ENCODE measurements around the gene TNFRSF19. TPM values are rescaled to one million over a fixed set of nuclear protein-coding genes. Genes with fewer than 3 reads are reported as not detected.
A peak's percentile ranks its signal among the peaks of the same experiment; 100 is the strongest.

The TNFRSF19 gene
- total and polyA plus RNA-seq, 12 donors, result 17.8 to 49.6 (median 30.6) TPM

GRCh38 chr13:23550163-23550562 is 20.0 kb upstream of the TNFRSF19 start:
- DNase-seq, result no peak
- Histone ChIP-seq H3K4me3 (no peak overlapping the region), H3K4me1 (peaks cover 0 to 34% (median 12%) of the 10 kb centered on the region in 9 donors), H3K36me3 (no peaks in the 10 kb centered on the region), H3K27ac (peak overlapping the region in 9 of 10 donors; percentile 5 to 92 (median 60)), H3K9me3 (no peaks in the 10 kb centered on the region), H3K27me3 (peaks cover 0 to 14% (median 0%) of the 10 kb centered on the region in 7 donors)
- ATAC-seq, result no peak
- 29 to 39% methylated on average over 1 of the region's 1 CpG for WGBS, 2 donors
- TF ChIP-seq CTCF (IDR thresholded peaks at IDR 0.05), result no peak
- intact Hi-C loops (cut with DNase I), result no loop called here

GRCh38 chr13:23551213-23552008 is 18.8 kb upstream of the TNFRSF19 start:
- ATAC-seq (no peak), DNase-seq (no peak)
- WGBS, 2 donors, result 50 to 59% methylated on average over 4 of the region's 4 CpGs
- Histone ChIP-seq H3K27ac (peak overlapping the region in 9 of 10 donors; percentile 26 to 92 (median 67)), H3K36me3 (no peaks in the 10 kb centered on the region), H3K9me3 (no peaks in the 10 kb centered on the region), H3K4me1 (peaks cover 0 to 34% (median 12%) of the 10 kb centered on the region in 9 donors), H3K27me3 (peaks cover 0 to 14% (median 0%) of the 10 kb centered on the region in 7 donors), H3K4me3 (no peak overlapping the region)
- intact Hi-C loops (cut with DNase I), result no loop called here
- no peak for TF ChIP-seq CTCF (IDR thresholded peaks at IDR 0.05)

- 56 to 68% methylated on average over 1 of the region's 1 CpG for WGBS, 2 donors
- no peak for TF ChIP-seq CTCF (IDR thresholded peaks at IDR 0.05)
- peaks cover 0 to 9% (median 0%) of the 10 kb centered on the region in 7 donors for H3K27me3 ChIP-seq
Measured at GRCh38 chr13:23552171-23552570, 18.0 kb upstream of the TNFRSF19 start.

GRCh38 chr13:23552661-23553060 is 17.6 kb upstream of the TNFRSF19 start:
- DNase-seq (no peak), ATAC-seq (peak in 1 of 8 donors; percentile 17)
- Histone ChIP-seq H3K27me3 (peaks cover 0 to 4% (median 0%) of the 10 kb centered on the region in 7 donors), H3K36me3 (no peaks in the 10 kb centered on the region), H3K9me3 (no peaks in the 10 kb centered on the region), H3K4me1 (peaks cover 0 to 34% (median 9%) of the 10 kb centered on the region in 9 donors), H3K4me3 (no peak overlapping the region), H3K27ac (peak overlapping the region in 8 of 10 donors; percentile 26 to 92 (median 66))
- intact Hi-C loops (cut with DNase I), result no loop called here
- 79 to 81% methylated on average over 2 of the region's 2 CpGs for WGBS, 2 donors
- TF ChIP-seq CTCF (IDR thresholded peaks at IDR 0.05), result no peak

More at GRCh38 chr13:23552171-23552570, 18.0 kb upstream of the TNFRSF19 start:
- DNase-seq (no peak), ATAC-seq (peak in 2 of 8 donors; percentile 45 to 58)
- Histone ChIP-seq H3K27ac (peak overlapping the region in 8 of 10 donors; percentile 26 to 92 (median 68)), H3K4me1 (peaks cover 0 to 34% (median 12%) of the 10 kb centered on the region in 9 donors), H3K9me3 (no peaks in the 10 kb centered on the region), H3K4me3 (no peak overlapping the region), H3K36me3 (no peaks in the 10 kb centered on the region)
- intact Hi-C loops (cut with DNase I), result no loop called here
